ENCODE data around the gene QTRT2. TPM values are rescaled to one million over a fixed set of nuclear protein-coding genes. Genes with fewer than 3 reads are reported as not detected.

QTRT2 gene
- total RNA-seq, 1 experiment from 2014 or later = 23.6 TPM

- DNase-seq (ENCODE audit: extremely low read depth, low read depth) = no peak
These were observed 20.2 kb downstream of the QTRT2 start for GRCh38 chr3:114076711-114077110.

- no peak for DNase-seq (ENCODE audit: extremely low read depth, low read depth)
These were observed 21.6 kb downstream of the QTRT2 start for GRCh38 chr3:114078126-114078525.

GRCh38 chr3:114079761-114080160 lies 23.2 kb downstream of the QTRT2 start:
- no peak for DNase-seq (ENCODE audit: extremely low read depth, low read depth)

GRCh38 chr3:114080201-114080600 lies 23.7 kb downstream of the QTRT2 start:
- DNase-seq (ENCODE audit: extremely low read depth, low read depth) = no peak

GRCh38 chr3:114081037-114081436 lies 24.5 kb downstream of the QTRT2 start:
- DNase-seq (ENCODE audit: extremely low read depth, low read depth) = no peak

GRCh38 chr3:114083112-114083511 lies 26.6 kb downstream of the QTRT2 start:
- no peak for DNase-seq (ENCODE audit: extremely low read depth, low read depth)

GRCh38 chr3:114086356-114086755 lies 29.8 kb downstream of the QTRT2 start:
- DNase-seq (ENCODE audit: extremely low read depth, low read depth) = no peak

GRCh38 chr3:114089675-114090074 lies 33.1 kb downstream of the QTRT2 start:
- no peak for DNase-seq (ENCODE audit: extremely low read depth, low read depth)

- DNase-seq (ENCODE audit: extremely low read depth, low read depth) = no peak
These were observed 35.8 kb downstream of the QTRT2 start for GRCh38 chr3:114092151-114093015.

GRCh38 chr3:114093016-114093380 lies 36.5 kb downstream of the QTRT2 start:
- no peak for DNase-seq (ENCODE audit: extremely low read depth, low read depth)

- no peak for DNase-seq (ENCODE audit: extremely low read depth, low read depth)
These were observed 37.1 kb downstream of the QTRT2 start for GRCh38 chr3:114093596-114093995.

GRCh38 chr3:114095796-114096195 lies 39.3 kb downstream of the QTRT2 start:
- no peak for DNase-seq (ENCODE audit: extremely low read depth, low read depth)

- no peak for DNase-seq (ENCODE audit: extremely low read depth, low read depth)
These were observed 44.6 kb downstream of the QTRT2 start for GRCh38 chr3:114101101-114101500.

GRCh38 chr3:114103181-114103580 lies 46.6 kb downstream of the QTRT2 start:
- DNase-seq (ENCODE audit: extremely low read depth, low read depth) = no peak

GRCh38 chr3:114103858-114104257 lies 47.3 kb downstream of the QTRT2 start:
- DNase-seq (ENCODE audit: extremely low read depth, low read depth) = no peak

GRCh38 chr3:114104414-114104813 lies 47.9 kb downstream of the QTRT2 start:
- peak; percentile 15 for DNase-seq (ENCODE audit: extremely low read depth, low read depth)

GRCh38 chr3:114108137-114108536 lies 51.6 kb downstream of the QTRT2 start:
- DNase-seq (ENCODE audit: extremely low read depth, low read depth) = no peak

GRCh38 chr3:114110439-114110838 lies 53.9 kb downstream of the QTRT2 start:
- DNase-seq (ENCODE audit: extremely low read depth, low read depth) = no peak

GRCh38 chr3:114111060-114111770 lies 54.7 kb downstream of the QTRT2 start:
- DNase-seq (ENCODE audit: extremely low read depth, low read depth) = no peak

GRCh38 chr3:114112696-114113095 lies 56.2 kb downstream of the QTRT2 start:
- no peak for DNase-seq (ENCODE audit: extremely low read depth, low read depth)

- no peak for DNase-seq (ENCODE audit: extremely low read depth, low read depth)
These were observed 58.2 kb downstream of the QTRT2 start for GRCh38 chr3:114114719-114115118.

- DNase-seq (ENCODE audit: extremely low read depth, low read depth) = no peak
These were observed 58.6 kb downstream of the QTRT2 start for GRCh38 chr3:114115143-114115542.

All from NCI-H460 (cell line).